HPDE6-E6E7 (cell line): ENCODE results near the gene SOX10.
"Not testable (repeated sequence)": the region's sequence is repeated elsewhere in the genome, so short reads cannot be mapped to it uniquely, and the experiment has no call there.

Experiments
- DNase-seq: peaks from one replicate; pipeline ENCODE4 v3.0.0; 2011; ENCODE audit warnings: missing footprints; ENCODE audit errors: extremely low spot score

Gene SOX10

DNA sequence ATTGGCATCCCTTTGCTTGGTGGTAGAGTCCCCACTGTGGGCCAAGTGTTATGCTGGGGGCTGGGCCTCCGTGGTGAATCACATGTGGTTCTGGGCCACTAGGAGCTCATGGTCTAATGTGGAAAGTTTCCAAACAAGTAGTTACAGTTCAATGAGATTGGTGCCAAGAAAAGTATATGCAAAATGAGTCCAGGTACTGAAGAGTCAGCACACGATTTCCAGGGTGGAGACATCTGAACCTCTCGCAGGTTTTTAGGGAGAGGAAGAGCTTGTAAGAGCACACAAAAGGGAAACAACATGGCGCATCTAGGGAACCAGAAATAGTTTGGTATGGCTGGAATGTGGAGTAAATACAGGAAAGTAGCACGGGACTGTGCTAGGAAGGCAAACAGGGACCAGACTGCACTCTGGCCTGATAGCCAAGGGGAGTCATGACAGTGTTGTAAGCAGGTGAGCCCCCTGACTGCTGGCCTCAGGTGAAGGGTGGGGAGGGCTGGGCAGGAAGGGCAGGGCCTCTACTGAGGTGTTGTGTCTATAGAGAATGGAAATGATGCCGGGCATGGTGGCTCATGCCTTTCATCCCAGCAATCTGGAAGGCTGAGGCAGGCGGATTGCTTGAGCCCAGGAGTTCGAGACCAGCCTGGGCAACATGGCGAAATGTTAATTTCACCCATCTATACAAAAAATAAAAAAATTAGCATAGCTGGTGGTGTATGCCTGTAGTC is 18.3 kb downstream of the SOX10 start:
- no peak for DNase-seq

- DNase-seq, result no peak
Measured at GRCh38 chr22:37961062-37961461, 23.3 kb downstream of the SOX10 start.

DNA sequence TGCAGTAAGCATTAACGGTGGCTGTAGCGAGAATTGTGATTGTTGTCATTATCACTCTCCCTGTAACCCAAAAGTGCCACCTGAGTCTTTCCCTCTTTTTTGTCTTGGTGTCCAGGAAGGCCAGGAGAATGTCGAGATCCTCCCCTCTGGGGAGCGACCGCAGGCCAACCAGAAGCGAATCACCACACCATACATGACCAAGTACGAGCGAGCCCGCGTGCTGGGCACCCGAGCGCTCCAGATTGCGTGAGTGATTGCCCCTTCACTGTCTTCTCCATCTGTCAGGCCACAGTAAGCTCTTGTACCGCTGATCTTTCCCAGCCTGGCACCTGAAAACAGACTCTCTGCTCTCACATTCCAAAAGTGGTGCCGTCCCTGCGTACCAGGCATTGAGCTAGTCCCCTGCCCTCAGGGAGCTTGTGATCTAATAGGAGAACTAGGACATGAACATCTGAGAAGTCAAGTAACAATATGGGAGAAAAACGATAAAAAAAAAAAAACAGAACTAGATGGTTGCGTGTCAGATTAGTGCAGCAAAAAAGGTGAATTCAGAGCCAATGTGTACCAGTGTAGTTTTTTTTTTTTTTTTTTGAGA is 25.0 kb downstream of the SOX10 start:
- no peak for DNase-seq

DNA sequence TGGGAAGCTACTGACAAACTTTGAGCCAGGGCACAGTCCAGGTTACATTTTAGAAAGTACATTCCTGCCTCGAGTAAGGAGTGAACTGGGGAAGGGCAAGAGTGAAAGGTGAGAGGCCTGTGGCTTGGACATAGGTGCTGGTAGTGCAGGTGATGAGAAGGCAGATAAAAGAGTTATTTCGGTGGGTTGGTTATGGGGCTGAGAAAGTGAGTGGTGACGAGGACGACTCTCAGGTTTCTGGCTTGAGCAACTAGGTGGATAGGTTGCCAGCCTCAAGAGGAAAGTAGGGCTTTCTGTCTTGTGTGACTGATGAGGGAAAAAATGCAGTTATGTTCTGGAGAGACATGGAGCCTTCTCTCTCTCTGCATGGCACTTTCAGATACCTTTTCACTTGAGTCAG is 27.1 kb downstream of the SOX10 start:
- no peak for DNase-seq

GRCh38 chr22:37955825-37956397 is 28.4 kb downstream of the SOX10 start:
- DNase-seq, result not testable (repeated sequence)

DNA sequence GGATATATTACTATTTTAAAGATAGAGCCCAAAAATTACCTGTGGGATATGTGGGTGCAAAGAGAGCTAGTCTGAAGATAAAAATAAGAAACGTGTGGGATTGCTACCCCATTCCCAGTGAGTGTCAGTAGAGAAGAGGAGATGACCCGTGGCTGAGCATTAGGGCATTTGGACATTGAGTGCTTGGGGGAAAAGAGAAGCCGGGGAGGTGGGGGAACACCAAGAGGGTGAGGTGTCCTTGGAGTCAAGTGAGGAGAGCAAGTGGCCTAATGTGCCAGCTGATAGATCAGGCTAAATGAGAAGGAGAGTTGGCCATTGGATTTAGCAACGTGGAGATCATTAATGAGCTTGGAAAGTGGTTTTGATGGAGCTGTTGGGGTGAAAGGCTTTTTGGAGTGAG is 29.7 kb downstream of the SOX10 start:
- no peak for DNase-seq

- DNase-seq, result peak; percentile 95
Measured at GRCh38 chr22:37953437-37954179, 30.7 kb downstream of the SOX10 start, which contains the start of the genes C22orf23 and POLR2F. TSS of gene C22orf23 (minus strand) at chr22:37953601. CDS start at chr22:37953149, 452 bp downstream. TSS of gene POLR2F (plus strand) at chr22:37953699. CDS start at chr22:37953788, 89 bp downstream.

GRCh38 chr22:37953062-37953436 is 31.3 kb downstream of the SOX10 start:
- DNase-seq, result no peak

- DNase-seq, result not testable (repeated sequence)
Measured at GRCh38 chr22:37952629-37953028, 31.7 kb downstream of the SOX10 start.

DNA sequence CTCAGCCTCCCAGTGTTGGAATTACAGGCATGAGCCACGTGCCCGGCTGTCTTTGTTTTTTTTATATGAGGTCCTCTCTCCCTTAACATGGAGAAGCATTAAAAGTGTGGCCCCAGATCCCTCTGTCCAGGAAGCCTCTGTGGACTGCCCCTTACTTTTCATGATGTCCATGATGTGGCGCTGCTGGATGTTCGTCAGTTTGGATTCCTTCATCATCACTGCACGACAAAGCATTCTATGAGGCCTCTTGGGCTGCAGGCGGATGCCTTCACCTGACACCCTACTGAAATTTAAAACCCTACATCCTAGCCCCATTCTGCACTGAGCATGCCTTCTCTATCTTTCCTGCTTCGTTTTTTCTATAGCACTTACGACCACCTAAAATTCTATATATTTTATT is 33.0 kb downstream of the SOX10 start:
- DNase-seq, result no peak

- DNase-seq, result not testable (repeated sequence)
Measured at GRCh38 chr22:37947142-37947795, 37.1 kb downstream of the SOX10 start.

DNA sequence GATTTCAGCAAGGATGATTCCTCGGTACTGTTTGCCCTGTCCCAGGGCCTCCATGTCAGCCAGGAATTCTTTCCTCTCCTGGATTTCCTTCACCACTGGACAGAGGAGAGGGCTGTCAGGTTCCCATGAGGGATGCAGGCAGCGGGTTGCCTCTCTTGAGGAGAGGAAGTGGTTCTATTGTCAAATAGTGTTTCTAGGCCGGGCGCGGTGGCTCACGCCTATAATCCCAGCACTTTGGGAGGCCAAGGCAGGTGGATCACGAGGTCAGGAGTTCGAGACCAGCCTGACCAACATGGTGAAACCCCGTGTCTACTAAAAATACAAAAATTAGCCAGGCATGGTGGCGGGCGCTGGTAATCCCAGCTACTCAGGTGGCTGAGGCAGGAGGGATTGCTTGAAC is 39.9 kb downstream of the SOX10 start:
- DNase-seq, result not testable (repeated sequence)

- DNase-seq, result no peak
Measured at GRCh38 chr22:37943825-37944198, 40.5 kb downstream of the SOX10 start.

DNA sequence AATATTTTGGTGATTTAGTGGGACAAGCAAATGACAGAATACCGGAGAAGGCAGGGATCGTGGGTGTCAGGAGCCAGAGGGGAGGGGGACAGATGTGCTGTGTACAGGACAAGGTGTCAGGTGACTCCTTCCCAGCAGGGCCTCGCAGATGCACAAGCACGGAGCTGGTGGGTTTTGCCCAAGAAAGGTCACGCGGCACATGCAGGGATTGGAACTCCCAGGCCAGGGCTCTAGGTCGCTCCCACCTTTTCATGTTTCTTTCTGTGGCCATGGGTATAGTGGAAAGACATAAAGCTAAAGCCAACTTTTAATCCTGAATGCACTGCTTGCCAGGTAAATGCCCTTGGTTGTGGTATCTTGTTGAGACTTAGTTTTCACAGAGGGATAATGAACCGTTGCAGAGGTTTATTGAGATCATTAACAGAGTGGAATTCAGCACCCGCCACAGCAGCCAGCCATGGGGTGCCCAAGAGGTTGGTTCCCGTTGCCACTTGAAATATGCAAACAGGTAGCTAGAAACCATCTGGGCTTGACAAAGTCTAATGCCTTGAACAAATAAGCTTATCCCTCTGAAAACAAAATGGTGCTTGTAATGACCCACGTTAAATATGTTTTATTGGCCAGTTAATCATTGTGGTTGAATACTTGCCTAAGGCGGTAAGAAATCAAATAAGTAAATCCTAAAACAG is 41.1 kb downstream of the SOX10 start:
- DNase-seq, result no peak

DNA sequence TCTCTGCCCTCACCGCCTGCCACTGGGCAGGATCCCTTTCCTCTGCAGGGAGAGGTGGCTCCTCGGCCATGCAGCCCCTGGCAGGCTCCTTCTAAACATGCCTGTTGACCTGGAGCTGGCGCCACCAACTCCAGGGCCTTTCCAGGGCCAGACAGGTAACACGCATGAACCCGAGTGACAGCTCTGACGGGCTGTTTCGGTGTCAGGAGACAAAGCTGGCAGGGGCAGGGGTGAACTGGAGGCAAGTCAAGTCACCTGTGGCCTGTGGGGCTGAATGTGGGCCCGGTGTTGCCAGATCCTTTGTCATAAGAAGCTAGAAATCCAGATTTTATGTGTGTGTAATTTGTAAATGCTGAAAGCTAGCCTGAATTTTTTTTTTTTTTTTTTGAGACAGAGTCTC is 42.2 kb downstream of the SOX10 start:
- no peak for DNase-seq

DNA sequence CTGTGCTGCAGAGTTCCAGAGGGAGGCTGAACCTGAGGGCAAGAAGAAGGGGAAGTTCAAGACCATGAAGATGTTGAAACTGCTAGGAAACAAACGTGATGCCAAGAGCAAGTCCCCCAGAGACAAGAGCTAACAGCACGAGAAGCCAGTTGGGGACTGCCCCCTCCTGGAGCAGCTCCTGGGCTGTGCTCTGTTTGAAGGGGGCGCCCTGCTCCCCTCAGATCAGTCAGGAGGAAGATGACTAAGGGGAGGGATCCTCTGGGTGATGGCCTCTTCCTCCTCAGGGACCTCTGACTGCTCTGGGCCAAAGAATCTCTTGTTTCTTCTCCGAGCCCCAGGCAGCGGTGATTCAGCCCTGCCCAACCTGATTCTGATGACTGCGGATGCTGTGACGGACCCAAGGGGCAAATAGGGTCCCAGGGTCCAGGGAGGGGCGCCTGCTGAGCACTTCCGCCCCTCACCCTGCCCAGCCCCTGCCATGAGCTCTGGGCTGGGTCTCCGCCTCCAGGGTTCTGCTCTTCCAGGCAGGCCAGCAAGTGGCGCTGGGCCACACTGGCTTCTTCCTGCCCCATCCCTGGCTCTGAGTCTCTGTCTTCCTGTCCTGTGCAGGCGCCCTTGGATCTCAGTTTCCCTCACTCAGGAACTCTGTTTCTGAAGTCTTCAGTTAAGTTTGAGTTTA is 43.5 kb downstream of the SOX10 start:
- DNase-seq, result no peak

DNA sequence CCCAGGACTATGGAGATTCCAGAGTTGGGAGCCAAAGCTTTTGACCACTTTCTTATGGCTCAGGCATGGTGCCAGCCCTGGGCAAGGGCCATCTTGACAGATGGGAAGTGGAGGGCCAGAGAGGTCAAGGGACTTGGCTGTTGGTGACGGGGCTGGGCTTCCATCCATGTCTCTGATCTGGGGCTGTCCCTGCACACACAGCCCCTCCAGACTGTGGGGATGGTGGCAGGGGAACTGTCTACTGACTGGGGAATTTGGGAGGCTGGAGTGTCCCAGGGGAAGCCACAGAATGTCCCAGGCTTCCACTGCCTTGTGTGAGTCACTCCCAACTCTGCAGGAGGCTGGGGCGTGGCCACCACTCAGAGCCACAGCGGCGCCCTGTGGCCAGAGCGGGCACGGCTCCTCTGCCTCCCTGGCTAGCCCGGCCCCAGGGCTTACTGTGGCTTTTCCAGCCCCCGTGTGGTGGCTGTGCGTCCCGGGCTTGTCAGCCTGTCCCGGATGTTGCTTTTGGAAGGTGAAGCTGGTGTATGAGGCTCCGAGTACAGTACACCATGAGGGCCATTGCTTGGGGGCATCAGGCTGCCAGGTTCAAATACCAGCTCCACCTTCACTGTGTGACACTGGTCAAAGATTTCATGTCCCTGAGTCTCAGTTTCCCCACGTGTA is 50.5 kb downstream of the SOX10 start:
- peak; percentile 88 for DNase-seq

DNA sequence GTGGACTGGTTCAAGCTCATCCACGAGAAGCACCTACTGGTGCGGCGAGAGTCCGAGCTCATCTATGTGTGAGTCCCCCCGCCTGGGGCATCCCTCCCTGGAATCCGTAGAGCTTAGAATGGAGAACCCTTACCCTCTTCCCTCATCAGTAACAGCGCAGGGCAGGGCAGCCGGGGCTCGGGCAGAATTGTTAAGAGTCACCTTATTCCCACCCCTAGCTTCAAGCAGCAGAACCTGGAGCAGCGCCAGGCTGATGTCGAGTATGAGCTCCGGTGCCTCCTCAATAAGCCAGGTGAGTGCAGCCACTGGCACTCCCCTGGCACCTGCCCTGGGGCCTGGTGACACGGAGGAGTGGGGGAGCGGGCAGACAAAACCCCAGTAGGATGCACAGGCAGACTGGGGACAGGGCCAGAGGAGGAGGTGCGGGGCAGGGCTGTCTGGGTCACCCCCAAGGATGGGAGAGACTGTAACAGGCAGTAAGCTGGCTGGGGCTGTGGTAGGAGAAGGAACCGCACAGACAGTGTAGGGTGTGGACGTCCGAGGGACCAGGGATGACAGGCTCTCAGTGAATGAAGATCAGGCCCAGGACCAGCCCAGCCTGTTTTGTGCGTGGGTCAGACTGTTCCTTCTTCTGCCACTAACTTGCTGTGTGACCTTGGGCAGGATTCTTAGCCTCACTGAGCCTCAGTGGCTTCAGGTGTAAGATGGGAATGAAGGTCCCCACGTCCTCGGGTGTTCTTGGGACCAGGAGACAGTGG is 51.4 kb downstream of the SOX10 start:
- DNase-seq, result no peak

- no peak for DNase-seq
Measured at GRCh38 chr22:37932401-37932800, 52.0 kb downstream of the SOX10 start.
